ENCODE results near the gene TMEM30B.

The TMEM30B gene

DNA sequence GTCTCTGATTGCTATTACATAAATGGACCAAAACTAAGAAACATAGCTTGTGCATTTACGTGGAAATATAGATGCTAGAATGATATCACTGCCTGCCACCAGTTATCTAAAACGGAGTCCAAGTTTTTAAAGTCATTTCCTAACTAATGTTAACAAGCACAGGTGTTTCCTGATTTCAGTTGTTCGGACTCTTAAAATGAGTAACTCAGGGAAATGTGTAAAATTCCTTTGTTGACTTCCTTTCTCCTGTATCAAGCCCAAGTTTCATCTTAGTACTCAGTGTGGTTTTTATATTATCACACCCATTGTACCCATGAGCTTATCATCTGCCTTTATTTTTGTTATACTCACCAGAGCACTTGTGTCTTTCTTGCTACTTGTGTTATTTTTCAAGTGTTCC, 27.1 kb upstream of the TMEM30B start:
- H3K36me3 ChIP-seq (ENCODE audit: control insufficient read depth, insufficient read depth, low read length): no peaks in the 10 kb centered on the region
- no peak overlapping the region for H3K4me3 ChIP-seq (replicated peaks; ENCODE audit: low read depth, low read length)
- peak; percentile 47 for DNase-seq (ENCODE audit: extremely low read depth, insufficient read length)
- H3K27me3 ChIP-seq (replicated peaks; ENCODE audit: control insufficient read depth, insufficient read depth, low read length): no peaks in the 10 kb centered on the region; the same call in 1 of the 2 replicates
- TF ChIP-seq, protein P1, sequence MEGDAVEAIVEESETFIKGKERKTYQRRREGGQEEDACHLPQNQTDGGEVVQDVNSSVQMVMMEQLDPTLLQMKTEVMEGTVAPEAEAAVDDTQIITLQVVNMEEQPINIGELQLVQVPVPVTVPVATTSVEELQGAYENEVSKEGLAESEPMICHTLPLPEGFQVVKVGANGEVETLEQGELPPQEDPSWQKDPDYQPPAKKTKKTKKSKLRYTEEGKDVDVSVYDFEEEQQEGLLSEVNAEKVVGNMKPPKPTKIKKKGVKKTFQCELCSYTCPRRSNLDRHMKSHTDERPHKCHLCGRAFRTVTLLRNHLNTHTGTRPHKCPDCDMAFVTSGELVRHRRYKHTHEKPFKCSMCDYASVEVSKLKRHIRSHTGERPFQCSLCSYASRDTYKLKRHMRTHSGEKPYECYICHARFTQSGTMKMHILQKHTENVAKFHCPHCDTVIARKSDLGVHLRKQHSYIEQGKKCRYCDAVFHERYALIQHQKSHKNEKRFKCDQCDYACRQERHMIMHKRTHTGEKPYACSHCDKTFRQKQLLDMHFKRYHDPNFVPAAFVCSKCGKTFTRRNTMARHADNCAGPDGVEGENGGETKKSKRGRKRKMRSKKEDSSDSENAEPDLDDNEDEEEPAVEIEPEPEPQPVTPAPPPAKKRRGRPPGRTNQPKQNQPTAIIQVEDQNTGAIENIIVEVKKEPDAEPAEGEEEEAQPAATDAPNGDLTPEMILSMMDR (IDR thresholded peaks at IDR 0.05; ENCODE audit: insufficient read depth, low read length, poor library complexity, severe bottlenecking): no peak

DNA sequence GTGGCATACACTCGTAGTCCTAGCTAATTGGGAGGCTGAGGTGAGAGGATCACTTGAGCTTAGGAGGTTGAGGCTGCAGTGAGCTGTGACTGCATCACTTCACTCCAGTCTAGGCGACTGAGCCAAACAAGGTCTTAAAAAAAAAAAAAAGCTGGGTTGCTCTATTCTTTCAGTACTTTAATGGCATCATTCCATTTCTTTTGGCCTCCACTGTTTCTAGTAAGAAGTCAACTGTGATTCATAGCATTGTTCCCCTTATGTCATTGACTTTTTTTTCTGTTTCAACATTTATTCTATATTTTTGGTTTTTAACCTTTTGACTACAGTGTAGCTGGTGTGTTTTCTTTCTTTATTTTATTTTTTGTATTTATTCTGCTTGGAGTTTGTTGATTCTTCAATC, 23.6 kb upstream of the TMEM30B start:
- Histone ChIP-seq H3K4me3 (replicated peaks; ENCODE audit: low read depth, low read length) (no peak overlapping the region), H3K27me3 (replicated peaks; ENCODE audit: control insufficient read depth, insufficient read depth, low read length) (no peaks in the 10 kb centered on the region; the same call in 1 of the 2 replicates), H3K36me3 (ENCODE audit: control insufficient read depth, insufficient read depth, low read length) (no peaks in the 10 kb centered on the region)
- TF ChIP-seq, protein P1 (IDR thresholded peaks at IDR 0.05; ENCODE audit: insufficient read depth, low read length, poor library complexity, severe bottlenecking): no peak
- DNase-seq (ENCODE audit: extremely low read depth, insufficient read length): no peak

GRCh38 chr14:61300754-61301153, 19.6 kb upstream of the TMEM30B start:
- TF ChIP-seq, protein P1 (IDR thresholded peaks at IDR 0.05; ENCODE audit: insufficient read depth, low read length, poor library complexity, severe bottlenecking): no peak

DNA sequence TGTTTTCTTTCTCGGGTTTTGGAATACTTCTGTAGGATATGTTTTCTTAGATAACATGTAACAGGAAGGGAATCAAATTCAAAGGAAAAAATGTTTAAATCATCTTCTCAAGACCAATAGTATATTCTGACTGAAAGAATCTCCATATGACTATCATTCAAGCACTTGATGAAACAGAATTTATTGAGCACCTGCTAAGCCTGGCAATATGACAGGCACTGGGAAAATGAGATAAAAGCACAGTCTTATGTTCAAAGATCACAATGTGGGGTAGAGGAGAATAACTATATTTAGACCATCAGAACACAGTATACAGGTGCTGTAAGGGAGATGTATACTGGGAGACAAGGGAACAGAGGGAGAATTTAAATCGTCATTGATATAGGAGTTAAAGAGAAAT, 19.1 kb upstream of the TMEM30B start:
- DNase-seq (ENCODE audit: extremely low read depth, insufficient read length): no peak
- Histone ChIP-seq H3K27me3 (replicated peaks; ENCODE audit: control insufficient read depth, insufficient read depth, low read length) (no peaks in the 10 kb centered on the region), H3K36me3 (ENCODE audit: control insufficient read depth, insufficient read depth, low read length) (no peaks in the 10 kb centered on the region), H3K4me3 (replicated peaks; ENCODE audit: low read depth, low read length) (no peak overlapping the region)
- TF ChIP-seq, protein P1 (IDR thresholded peaks at IDR 0.05; ENCODE audit: insufficient read depth, low read length, poor library complexity, severe bottlenecking): no peak

More at GRCh38 chr14:61300754-61301153, 19.6 kb upstream of the TMEM30B start:
- no peak for DNase-seq (ENCODE audit: extremely low read depth, insufficient read length)
- no peaks in the 10 kb centered on the region for H3K36me3 ChIP-seq (ENCODE audit: control insufficient read depth, insufficient read depth, low read length)
- H3K4me3 ChIP-seq (replicated peaks; ENCODE audit: low read depth, low read length): no peak overlapping the region
- no peaks in the 10 kb centered on the region for H3K27me3 ChIP-seq (replicated peaks; ENCODE audit: control insufficient read depth, insufficient read depth, low read length)

- TF ChIP-seq, protein P1 (IDR thresholded peaks at IDR 0.05; ENCODE audit: insufficient read depth, low read length, poor library complexity, severe bottlenecking): no peak
- Histone ChIP-seq H3K4me3 (replicated peaks; ENCODE audit: low read depth, low read length) (no peak overlapping the region), H3K36me3 (ENCODE audit: control insufficient read depth, insufficient read depth, low read length) (no peaks in the 10 kb centered on the region), H3K27me3 (replicated peaks; ENCODE audit: control insufficient read depth, insufficient read depth, low read length) (no peaks in the 10 kb centered on the region)
- DNase-seq (ENCODE audit: extremely low read depth, insufficient read length): no peak
Observed at GRCh38 chr14:61298824-61299223, 17.7 kb upstream of the TMEM30B start.

DNA sequence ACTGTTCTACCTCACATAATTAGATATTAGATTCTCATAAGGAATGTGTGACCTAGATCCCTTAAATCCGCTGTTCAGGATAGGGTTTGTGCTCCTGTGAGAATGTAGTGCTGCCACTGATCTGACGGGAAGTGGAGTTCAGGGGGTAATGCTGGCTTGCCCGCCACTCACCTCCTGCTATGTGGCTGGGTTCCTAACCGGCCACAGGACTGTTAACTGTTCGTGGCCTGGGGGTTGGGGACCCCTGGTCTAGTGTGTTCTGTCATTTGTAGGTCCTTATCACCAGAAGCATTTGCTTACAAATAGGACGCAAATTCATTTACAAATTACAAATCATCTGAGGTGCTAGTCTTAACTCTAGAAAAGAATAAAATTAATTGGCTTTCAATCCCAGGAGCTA, 16.4 kb upstream of the TMEM30B start:
- TF ChIP-seq, protein P1 (IDR thresholded peaks at IDR 0.05; ENCODE audit: insufficient read depth, low read length, poor library complexity, severe bottlenecking): no peak
- Histone ChIP-seq H3K4me3 (replicated peaks; ENCODE audit: low read depth, low read length) (no peak overlapping the region), H3K36me3 (ENCODE audit: control insufficient read depth, insufficient read depth, low read length) (no peaks in the 10 kb centered on the region), H3K27me3 (replicated peaks; ENCODE audit: control insufficient read depth, insufficient read depth, low read length) (no peaks in the 10 kb centered on the region)
- DNase-seq (ENCODE audit: extremely low read depth, insufficient read length): no peak

Measured in GM06990 (cell line).